ENCODE measurements around the gene ACP1.

GRCh38 chr2:256094-256493 lies 8.7 kb upstream of the ACP1 start:
- TF ChIP-seq CTCF (conservative IDR thresholded peaks at IDR 0.05; ENCODE audit: low read depth in 2 of 2) = no peak
- TF ChIP-seq POLR2AphosphoS5 (IDR thresholded peaks at IDR 0.05; ENCODE audit: low read depth) = no peak
- no peak for TF ChIP-seq EZH2 (IDR thresholded peaks at IDR 0.05; ENCODE audit: low read depth, unreplicated experiment)
- TF ChIP-seq REST (IDR thresholded peaks at IDR 0.05; ENCODE audit: unreplicated experiment) = no peak
- no peak for TF ChIP-seq NANOG (IDR thresholded peaks at IDR 0.05; ENCODE audit: borderline replicate concordance)

All from GM23338 (cell line).